K562 (cell line): ENCODE results near the gene FOXO3. TPM values are rescaled to one million over a fixed set of nuclear protein-coding genes. Genes with fewer than 3 reads are reported as not detected.

Experiments
- CCNT2 ChIP-seq: IDR thresholded peaks from 2 replicates; pipeline ENCODE4 v1.6.1; 2011; ENCODE audit warnings: borderline replicate concordance, low read depth, mild to moderate bottlenecking, moderate library complexity, mixed read lengths, low read length; ENCODE audit not compliant: insufficient read length; ENCODE audit errors: extremely low read depth
- E2F3 ChIP-seq: fragments of 250-450 bp; sonication (Bioruptor Pico); IDR thresholded peaks from 2 replicates; pipeline ENCODE4 v1.4.0; 2020; ENCODE audit warnings: mild to moderate bottlenecking
- FOXK2 ChIP-seq, 2 experiments: fragments of 450-650 bp; IDR thresholded peaks in 1 of 2; conservative IDR thresholded peaks in 1 of 2; 2 replicates each; pipeline ENCODE4 v1.6.1; 2016; ENCODE audit warnings: low read depth in 2 of 2, mild to moderate bottlenecking in 1 of 2
- GATAD2B ChIP-seq: fragments of 450-650 bp; IDR thresholded peaks from 2 replicates; pipeline ENCODE4 v1.6.1; 2017; ENCODE audit warnings: mild to moderate bottlenecking, borderline replicate concordance
- GTF2E2 ChIP-seq: fragments of 200-800 bp; sonication (Bioruptor generic); IDR thresholded peaks from 2 replicates; pipeline ENCODE4 v1.6.1; 2016; ENCODE audit warnings: missing genetic modification characterization, missing compliant biosample characterization
- KDM2B ChIP-seq: fragments of 250-450 bp; sonication (Bioruptor Pico); IDR thresholded peaks from 2 replicates; pipeline ENCODE4 v1.8.0; 2021; ENCODE audit warnings: mild to moderate bottlenecking, moderate library complexity
- LARP7 ChIP-seq: fragments of 450-650 bp; IDR thresholded peaks from 2 replicates; pipeline ENCODE4 v1.6.1; 2016
- MAZ ChIP-seq, 2 experiments: fragments of 450-650 bp in 1 of 2; sonication (generic) in 1 of 2; formaldehyde crosslinking; IDR thresholded peaks in 1 of 2; conservative IDR thresholded peaks in 1 of 2; 2 replicates each; pipeline versions ENCODE4 v1.4.0 to v1.5.0; 2020; ENCODE audit warnings: mild to moderate bottlenecking in 1 of 2, missing genetic modification reagents in 1 of 2
- MEF2D ChIP-seq: conservative IDR thresholded peaks from 2 replicates; pipeline ENCODE4 v1.6.1; 2016; ENCODE audit warnings: low read depth, missing genetic modification characterization, missing compliant biosample characterization
- NBN ChIP-seq: fragments of 450-650 bp; IDR thresholded peaks from 2 replicates; pipeline ENCODE4 v1.6.1; 2016; ENCODE audit warnings: low read depth, mild to moderate bottlenecking
- RAD21 ChIP-seq, 2 experiments: fragments of 250-450 bp in 1 of 2; fragments of 450-650 bp in 1 of 2; sonication (Bioruptor Pico) in 1 of 2; formaldehyde crosslinking in 1 of 2; IDR thresholded peaks in 1 of 2; conservative IDR thresholded peaks in 1 of 2; 2 replicates each; pipeline versions ENCODE4 v1.4.0 to v1.8.0; 2020 to 2022; ENCODE audit warnings: mild to moderate bottlenecking in 2 of 2, moderate library complexity in 1 of 2
- RHOXF2B ChIP-seq: fragments of 250-450 bp; sonication (Bioruptor Pico); conservative IDR thresholded peaks from 2 replicates; pipeline ENCODE4 v1.5.1; 2021
- SNIP1 ChIP-seq: fragments of 450-650 bp; IDR thresholded peaks from 2 replicates; pipeline ENCODE4 v1.7.1; 2017; ENCODE audit warnings: low read depth, mild to moderate bottlenecking
- SUPT5H ChIP-seq: fragments of 450-650 bp; IDR thresholded peaks from 2 replicates; pipeline ENCODE4 v1.6.1; 2016
- TAF1 ChIP-seq: IDR thresholded peaks from 2 replicates; pipeline ENCODE4 v1.6.1; 2011; ENCODE audit warnings: mild to moderate bottlenecking, low read length, moderate library complexity; ENCODE audit not compliant: insufficient read depth, control insufficient read depth, severe bottlenecking; ENCODE audit errors: extremely low read depth
- TAF7 ChIP-seq: fragments of 450-650 bp; IDR thresholded peaks from 2 replicates; pipeline ENCODE4 v1.6.1; 2016; ENCODE audit warnings: missing genetic modification characterization, missing compliant biosample characterization
- ZBTB17 ChIP-seq: fragments of 450-650 bp; formaldehyde crosslinking; IDR thresholded peaks from 2 replicates; pipeline ENCODE4 v1.4.0; 2020; ENCODE audit warnings: mild to moderate bottlenecking
- ZNF175 ChIP-seq: fragments of 200-800 bp; sonication (Bioruptor generic); IDR thresholded peaks from 2 replicates; pipeline ENCODE4 v1.6.1; 2016; ENCODE audit warnings: low read depth, mild to moderate bottlenecking, missing genetic modification characterization, missing compliant biosample characterization
- polyA plus RNA-seq, 8 experiments: library from polyadenylated mRNA; depleted of rRNA in 4 of 8; stranded (reverse) in 5 of 8; unstranded in 3 of 8; fragments of >200 nt; fragmentation: Nextera tagmentation in 2 of 8; fragmentation: Illumina TruSeq in 1 of 8; extraction: Ambion mirVana in 2 of 8; extraction: Trizol in 1 of 8; gene quantifications; 2 replicates each; pipeline versions ENCODE4 v1.2.1 to v1.2.3, GENCODE V29; 2011 to 2014; ENCODE audit warnings: inconsistent platforms in 1 of 8, missing spikeins in 1 of 8
- total RNA-seq, 7 experiments: library from RNA; depleted of rRNA in 6 of 7; stranded (reverse); fragments of >200 nt in 6 of 7; fragmentation: Illumina TruSeq in 2 of 7; extraction: Trizol in 2 of 7; gene quantifications; 2 replicates each; pipeline versions ENCODE4 v1.2.1 to v1.2.3, GENCODE V29; 2011 to 2021; ENCODE audit warnings: low replicate concordance in 1 of 7
- TF ChIP-seq, protein P1 (sequence below): sonication (generic); formaldehyde crosslinking; IDR thresholded peaks from 2 replicates; pipeline ENCODE4 v1.8.0; 2022; ENCODE audit warnings: missing genetic modification reagents, mild to moderate bottlenecking, moderate library complexity, borderline replicate concordance
- TF ChIP-seq, protein P2 (sequence below), 2 experiments: fragments of 450-650 bp; IDR thresholded peaks; 2 replicates each; pipeline ENCODE4 v1.6.1; 2016
- TF ChIP-seq, protein P3 (sequence below): fragments of 250-450 bp; sonication (Bioruptor Pico); IDR thresholded peaks from 2 replicates; pipeline ENCODE4 v1.5.0; 2020; ENCODE audit warnings: mild to moderate bottlenecking
- TF ChIP-seq, protein P4 (sequence below), 2 experiments: IDR thresholded peaks; 2 replicates each; pipeline ENCODE4 v1.6.1; 2011; ENCODE audit warnings: borderline replicate concordance in 1 of 2, control low read depth in 1 of 2, low read depth in 1 of 2, low read length in 1 of 2, mild to moderate bottlenecking in 1 of 2, mixed read lengths in 1 of 2, moderate library complexity in 1 of 2; ENCODE audit not compliant: insufficient read depth in 1 of 2, insufficient read length in 1 of 2, poor library complexity in 1 of 2, severe bottlenecking in 1 of 2; ENCODE audit errors: extremely low read depth in 1 of 2

FOXO3 gene
- total and polyA plus RNA-seq, 9 of the 15 experiments (the other 6 are each of a cell fraction or from before 2014, with no cell fraction given), result 3.0 to 14.6 (median 6.0) TPM

DNA sequence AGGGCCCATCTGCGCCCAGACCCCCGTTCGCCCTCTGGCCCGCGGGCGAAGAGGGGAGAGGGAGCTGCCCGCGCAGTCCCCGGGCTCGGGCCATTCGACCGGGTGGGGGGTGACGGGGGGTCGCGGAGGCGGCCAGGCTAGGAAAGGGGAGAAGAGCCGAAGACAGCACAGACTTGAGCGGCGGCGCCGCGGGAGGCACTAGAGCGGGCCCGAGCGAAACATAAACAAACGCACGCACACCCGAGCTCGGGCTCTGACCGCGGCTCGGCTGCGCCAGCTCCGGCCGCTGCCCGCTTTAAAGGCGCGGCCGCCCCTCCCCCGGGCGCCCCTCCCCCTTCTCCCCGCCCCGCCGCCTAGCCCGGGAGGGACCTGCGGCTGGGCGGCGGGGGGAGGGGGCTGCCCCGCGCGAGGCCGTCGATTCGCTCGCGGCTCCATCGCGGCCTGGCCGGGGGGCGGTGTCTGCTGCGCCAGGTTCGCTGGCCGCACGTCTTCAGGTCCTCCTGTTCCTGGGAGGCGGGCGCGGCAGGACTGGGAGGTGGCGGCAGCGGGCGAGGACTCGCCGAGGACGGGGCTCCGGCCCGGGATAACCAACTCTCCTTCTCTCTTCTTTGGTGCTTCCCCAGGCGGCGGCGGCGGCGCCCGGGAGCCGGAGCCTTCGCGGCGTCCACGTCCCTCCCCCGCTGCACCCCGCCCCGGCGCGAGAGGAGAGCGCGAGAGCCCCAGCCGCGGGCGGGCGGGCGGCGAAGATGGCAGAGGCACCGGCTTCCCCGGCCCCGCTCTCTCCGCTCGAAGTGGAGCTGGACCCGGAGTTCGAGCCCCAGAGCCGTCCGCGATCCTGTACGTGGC is at the start of gene FOXO3 (continued):
- TF ChIP-seq, protein P1, sequence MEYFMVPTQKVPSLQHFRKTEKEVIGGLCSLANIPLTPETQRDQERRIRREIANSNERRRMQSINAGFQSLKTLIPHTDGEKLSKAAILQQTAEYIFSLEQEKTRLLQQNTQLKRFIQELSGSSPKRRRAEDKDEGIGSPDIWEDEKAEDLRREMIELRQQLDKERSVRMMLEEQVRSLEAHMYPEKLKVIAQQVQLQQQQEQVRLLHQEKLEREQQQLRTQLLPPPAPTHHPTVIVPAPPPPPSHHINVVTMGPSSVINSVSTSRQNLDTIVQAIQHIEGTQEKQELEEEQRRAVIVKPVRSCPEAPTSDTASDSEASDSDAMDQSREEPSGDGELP, result peak; percentile 62
- TF ChIP-seq NBN, result 0 out of 2 replicates have a peak, but pooled peaks have one; percentile 52
- TF ChIP-seq FOXK2 (conservative IDR thresholded peaks at IDR 0.05 in 1 of 2, IDR thresholded peaks at IDR 0.05 in 1 of 2; ENCODE audit: low read depth in 2 of 2), result peak; percentile 65 to 75
- peak; percentile 59; the same call in 1 of the 2 replicates for TF ChIP-seq GATAD2B
- 0 out of 2 replicates have a peak, but pooled peaks have one; percentile 66 for TF ChIP-seq SNIP1
- TF ChIP-seq TAF7 (tag), result peak; percentile 36; the same call in 1 of the 2 replicates
- peak in 1 of 2 experiments; percentile 93; a peak in 3 of 4 replicates for TF ChIP-seq MAZ (CRISPR knock-in tag; conservative IDR thresholded peaks at IDR 0.05 in 1 of 2, IDR thresholded peaks at IDR 0.05 in 1 of 2)
- TF ChIP-seq MEF2D (tag), result no peak
- peak; percentile 65; the same call in 1 of the 2 replicates for TF ChIP-seq ZBTB17 (CRISPR knock-in tag)
- 0 out of 2 replicates have a peak, but pooled peaks have one; percentile 20 for TF ChIP-seq KDM2B (CRISPR knock-in tag)
- peak; percentile 17 for TF ChIP-seq CCNT2
- 0 out of 4 replicates have a peak, but pooled peaks of 1 of the 2 experiments have one; percentile 2 for TF ChIP-seq RAD21 (CRISPR knock-in tag; conservative IDR thresholded peaks at IDR 0.05 in 1 of 2, IDR thresholded peaks at IDR 0.05 in 1 of 2)
- TF ChIP-seq LARP7, result no peak
- TF ChIP-seq TAF1, result peak; percentile 50
- TF ChIP-seq, protein P2, sequence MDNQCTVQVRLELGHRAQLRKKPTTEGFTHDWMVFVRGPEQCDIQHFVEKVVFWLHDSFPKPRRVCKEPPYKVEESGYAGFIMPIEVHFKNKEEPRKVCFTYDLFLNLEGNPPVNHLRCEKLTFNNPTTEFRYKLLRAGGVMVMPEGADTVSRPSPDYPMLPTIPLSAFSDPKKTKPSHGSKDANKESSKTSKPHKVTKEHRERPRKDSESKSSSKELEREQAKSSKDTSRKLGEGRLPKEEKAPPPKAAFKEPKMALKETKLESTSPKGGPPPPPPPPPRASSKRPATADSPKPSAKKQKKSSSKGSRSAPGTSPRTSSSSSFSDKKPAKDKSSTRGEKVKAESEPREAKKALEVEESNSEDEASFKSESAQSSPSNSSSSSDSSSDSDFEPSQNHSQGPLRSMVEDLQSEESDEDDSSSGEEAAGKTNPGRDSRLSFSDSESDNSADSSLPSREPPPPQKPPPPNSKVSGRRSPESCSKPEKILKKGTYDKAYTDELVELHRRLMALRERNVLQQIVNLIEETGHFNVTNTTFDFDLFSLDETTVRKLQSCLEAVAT (IDR thresholded peaks at IDR 0.05), result peak; percentile 38 to 69; a peak in 3 of 4 replicates
- peak; percentile 96 for TF ChIP-seq GTF2E2 (tag)
- no peak for TF ChIP-seq RHOXF2B (CRISPR knock-in tag)
- TF ChIP-seq, protein P3, sequence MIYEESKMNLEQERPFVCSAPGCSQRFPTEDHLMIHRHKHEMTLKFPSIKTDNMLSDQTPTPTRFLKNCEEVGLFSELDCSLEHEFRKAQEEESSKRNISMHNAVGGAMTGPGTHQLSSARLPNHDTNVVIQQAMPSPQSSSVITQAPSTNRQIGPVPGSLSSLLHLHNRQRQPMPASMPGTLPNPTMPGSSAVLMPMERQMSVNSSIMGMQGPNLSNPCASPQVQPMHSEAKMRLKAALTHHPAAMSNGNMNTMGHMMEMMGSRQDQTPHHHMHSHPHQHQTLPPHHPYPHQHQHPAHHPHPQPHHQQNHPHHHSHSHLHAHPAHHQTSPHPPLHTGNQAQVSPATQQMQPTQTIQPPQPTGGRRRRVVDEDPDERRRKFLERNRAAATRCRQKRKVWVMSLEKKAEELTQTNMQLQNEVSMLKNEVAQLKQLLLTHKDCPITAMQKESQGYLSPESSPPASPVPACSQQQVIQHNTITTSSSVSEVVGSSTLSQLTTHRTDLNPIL (CRISPR knock-in tag), result no peak
- TF ChIP-seq SUPT5H, result peak; percentile 74
- no peak for TF ChIP-seq ZNF175 (CRISPR knock-in tag)
- no peak for TF ChIP-seq E2F3 (CRISPR knock-in tag)
- TF ChIP-seq, protein P4, sequence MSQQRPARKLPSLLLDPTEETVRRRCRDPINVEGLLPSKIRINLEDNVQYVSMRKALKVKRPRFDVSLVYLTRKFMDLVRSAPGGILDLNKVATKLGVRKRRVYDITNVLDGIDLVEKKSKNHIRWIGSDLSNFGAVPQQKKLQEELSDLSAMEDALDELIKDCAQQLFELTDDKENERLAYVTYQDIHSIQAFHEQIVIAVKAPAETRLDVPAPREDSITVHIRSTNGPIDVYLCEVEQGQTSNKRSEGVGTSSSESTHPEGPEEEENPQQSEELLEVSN (IDR thresholded peaks at IDR 0.05; ENCODE audit: borderline replicate concordance in 1 of 2, extremely low read depth in 1 of 2, insufficient read depth in 1 of 2, insufficient read length in 1 of 2, low read depth in 1 of 2, low read length in 1 of 2, poor library complexity in 1 of 2, severe bottlenecking in 1 of 2), result peak; percentile 25 to 68
